HG03159 (cell line): ENCODE measurements around the gene UBL4A.

Source experiments
- ATAC-seq: cut with Tn5 transposase; IDR thresholded peaks from one replicate; pipeline ENCODE4 v1.9.1; 2021; ENCODE audit warnings: mild to moderate bottlenecking, moderate library complexity; ENCODE audit not compliant: unreplicated experiment

The UBL4A gene

GRCh38 chrX:154484255-154485149 is 1.9 kb downstream of the UBL4A start:
- no peak for ATAC-seq

- no peak for ATAC-seq
Measured at GRCh38 chrX:154483325-154483724, 3.1 kb downstream of the UBL4A start.

- no peak for ATAC-seq
Measured at GRCh38 chrX:154482786-154483185, 3.6 kb downstream of the UBL4A start.

- no peak for ATAC-seq
Measured at GRCh38 chrX:154481911-154482601, 4.4 kb downstream of the UBL4A start.

GRCh38 chrX:154481195-154481594 is 5.2 kb downstream of the UBL4A start:
- ATAC-seq: no peak

GRCh38 chrX:154478728-154479622 is 7.4 kb downstream of the UBL4A start, which contains the start of gene LAGE3:
Gene LAGE3 (minus strand): TSS chrX:154479281. CDS start chrX:154478915, 366 bp downstream.
- peak; percentile 81 for ATAC-seq

GRCh38 chrX:154477891-154478477 is 8.4 kb downstream of the UBL4A start:
- no peak for ATAC-seq

- no peak for ATAC-seq
Measured at GRCh38 chrX:154476821-154477220, 9.6 kb downstream of the UBL4A start.

GRCh38 chrX:154473683-154474082 is 12.7 kb downstream of the UBL4A start:
- ATAC-seq: no peak

GRCh38 chrX:154472685-154473632 is 13.5 kb downstream of the UBL4A start:
- ATAC-seq: no peak

- no peak for ATAC-seq
Measured at GRCh38 chrX:154471839-154472684, 14.4 kb downstream of the UBL4A start.

- ATAC-seq: no peak
Measured at GRCh38 chrX:154470914-154471568, 15.4 kb downstream of the UBL4A start.

- ATAC-seq: no peak
Measured at GRCh38 chrX:154470434-154470833, 16.0 kb downstream of the UBL4A start.

- ATAC-seq: no peak
Measured at GRCh38 chrX:154469880-154470279, 16.5 kb downstream of the UBL4A start.

- no peak for ATAC-seq
Measured at GRCh38 chrX:154469114-154469513, 17.3 kb downstream of the UBL4A start.

GRCh38 chrX:154468217-154468616 is 18.2 kb downstream of the UBL4A start:
- ATAC-seq: no peak

- no peak for ATAC-seq
Measured at GRCh38 chrX:154467556-154467955, 18.9 kb downstream of the UBL4A start.

- ATAC-seq: no peak
Measured at GRCh38 chrX:154466907-154467306, 19.5 kb downstream of the UBL4A start.
